Activated T-helper 2 cell treated with anti-CD3 and anti-CD28 coated beads, Interferon-gamma antibody, Interleukin-2, Interleukin-4, amounts not matched to agents 10 μg/mL and 5 μg/mL and 100 μg/mL, durations not matched to agents 14 hours and 24 hours and 36 hours (primary cell): ENCODE results near the gene HASPIN. TPM values are rescaled to one million over a fixed set of nuclear protein-coding genes. Genes with fewer than 3 reads are reported as not detected.
"Not testable (repeated sequence)": the region's sequence is repeated elsewhere in the genome, so short reads cannot be mapped to it uniquely, and the experiment has no call there.

Source experiments
- DNase-seq: peaks from one replicate; pipeline ENCODE4 v3.0.0; 2021; ENCODE audit warnings: low spot score
- H3K27ac Mint-ChIP-seq: one replicate; pipeline ENCODE4 v1.8.0; 2021; ENCODE audit warnings: mixed read lengths
- H3K27me3 Mint-ChIP-seq: one replicate; pipeline ENCODE4 v1.8.0; 2021; ENCODE audit warnings: low read depth, mixed read lengths
- H3K36me3 Mint-ChIP-seq: one replicate; pipeline ENCODE4 v1.8.0; 2021; ENCODE audit warnings: low read depth, mixed read lengths
- H3K4me1 Mint-ChIP-seq: one replicate; pipeline ENCODE4 v1.8.0; 2021; ENCODE audit warnings: low read depth, mixed read lengths
- H3K4me3 Mint-ChIP-seq: one replicate; pipeline ENCODE4 v1.8.0; 2021; ENCODE audit warnings: low read depth, mild to moderate bottlenecking, moderate library complexity, mixed read lengths
- H3K9me3 Mint-ChIP-seq: one replicate; pipeline ENCODE4 v1.8.0; 2021; ENCODE audit warnings: mixed read lengths
- intact Hi-C: fragments of 100-400 bp; cut with micrococcal nuclease; formaldehyde crosslinking; loops from one replicate; pipeline ENCODE4 v1.15.1; 2023
- total RNA-seq: library from RNA; stranded (reverse); gene quantifications from 2 replicates; pipeline ENCODE4 v1.2.3, GENCODE V29; 2022

Gene HASPIN
- total RNA-seq, 1 donor from 2014 or later = 23.4 TPM

GRCh38 chr17:3704931-3705717 is 18.6 kb upstream of the HASPIN start:
- no peaks in the 10 kb centered on the region for H3K27me3 Mint-ChIP-seq
- no peak overlapping the region for H3K4me3 Mint-ChIP-seq
- peaks cover 3% of the 10 kb centered on the region for H3K9me3 Mint-ChIP-seq
- H3K4me1 Mint-ChIP-seq = peaks cover 19% of the 10 kb centered on the region
- intact Hi-C loops = no loop called here
- H3K27ac Mint-ChIP-seq = no peak overlapping the region
- no peak for DNase-seq
- H3K36me3 Mint-ChIP-seq = peaks cover 56% of the 10 kb centered on the region

GRCh38 chr17:3705718-3705984 is 18.1 kb upstream of the HASPIN start:
- H3K9me3 Mint-ChIP-seq, H3K27me3 Mint-ChIP-seq, H3K4me3 Mint-ChIP-seq, H3K27ac Mint-ChIP-seq, intact Hi-C loops, DNase-seq: not testable (repeated sequence)
- Mint-ChIP-seq H3K4me1 (peaks cover 22% of the 10 kb centered on the region), H3K36me3 (peaks cover 58% of the 10 kb centered on the region)

- intact Hi-C loops = no loop called here
- Mint-ChIP-seq H3K4me3 (no peak overlapping the region), H3K36me3 (peaks cover 61% of the 10 kb centered on the region), H3K9me3 (no peaks in the 10 kb centered on the region), H3K27me3 (no peaks in the 10 kb centered on the region), H3K4me1 (peaks cover 43% of the 10 kb centered on the region), H3K27ac (peak overlapping the region; percentile 44)
- DNase-seq = no peak
These were observed 15.3 kb upstream of the HASPIN start for GRCh38 chr17:3708366-3708765.

GRCh38 chr17:3710951-3711383 is 12.7 kb upstream of the HASPIN start:
- DNase-seq = peak; percentile 79
- no peaks in the 10 kb centered on the region for H3K27me3 Mint-ChIP-seq
- no peaks in the 10 kb centered on the region for H3K9me3 Mint-ChIP-seq
- peaks cover 51% of the 10 kb centered on the region for H3K4me1 Mint-ChIP-seq
- peak overlapping the region; percentile 86 for H3K27ac Mint-ChIP-seq
- peaks cover 63% of the 10 kb centered on the region for H3K36me3 Mint-ChIP-seq
- intact Hi-C loops = loop anchor here (1.0 to 5.0 kb wide), 5 partner anchors 12 to 86 kb away; partner anchors contain the start of gene HASPIN
- peak overlapping the region; percentile 50 for H3K4me3 Mint-ChIP-seq

GRCh38 chr17:3712811-3713463 is 10.8 kb upstream of the HASPIN start:
- intact Hi-C loops = loop anchor here (5.0 kb wide), 1 partner anchor 84 kb away; no protein-coding TSS in a partner anchor
- peaks cover 78% of the 10 kb centered on the region for H3K36me3 Mint-ChIP-seq
- DNase-seq = peak; percentile 25
- H3K4me1 Mint-ChIP-seq = peaks cover 63% of the 10 kb centered on the region
- H3K9me3 Mint-ChIP-seq = no peaks in the 10 kb centered on the region
- H3K4me3 Mint-ChIP-seq = peak overlapping the region; percentile 9
- no peaks in the 10 kb centered on the region for H3K27me3 Mint-ChIP-seq
- H3K27ac Mint-ChIP-seq = peak overlapping the region; percentile 71

GRCh38 chr17:3715296-3715695 is 8.4 kb upstream of the HASPIN start:
- H3K27ac Mint-ChIP-seq = peak overlapping the region; percentile 54

GRCh38 chr17:3718201-3718600 is 5.5 kb upstream of the HASPIN start:
- DNase-seq = no peak
- Mint-ChIP-seq H3K4me3 (peak overlapping the region; percentile 31), H3K36me3 (peaks cover 86% of the 10 kb centered on the region), H3K9me3 (no peaks in the 10 kb centered on the region), H3K27ac (peak overlapping the region; percentile 30), H3K27me3 (no peaks in the 10 kb centered on the region), H3K4me1 (peaks cover 56% of the 10 kb centered on the region)
- intact Hi-C loops = no loop called here

More at GRCh38 chr17:3715296-3715695, 8.4 kb upstream of the HASPIN start:
- H3K9me3 Mint-ChIP-seq = no peaks in the 10 kb centered on the region
- DNase-seq = no peak
- intact Hi-C loops = no loop called here
- no peaks in the 10 kb centered on the region for H3K27me3 Mint-ChIP-seq
- no peak overlapping the region for H3K4me3 Mint-ChIP-seq
- peaks cover 85% of the 10 kb centered on the region for H3K36me3 Mint-ChIP-seq
- H3K4me1 Mint-ChIP-seq = peaks cover 64% of the 10 kb centered on the region

GRCh38 chr17:3719265-3719664 is 4.4 kb upstream of the HASPIN start:
- Mint-ChIP-seq H3K4me3 (no peak overlapping the region), H3K9me3 (no peaks in the 10 kb centered on the region), H3K27me3 (no peaks in the 10 kb centered on the region), H3K4me1 (peaks cover 54% of the 10 kb centered on the region), H3K36me3 (peaks cover 83% of the 10 kb centered on the region), H3K27ac (no peak overlapping the region)
- DNase-seq = no peak
- intact Hi-C loops = no loop called here

- DNase-seq = no peak
- intact Hi-C loops = loop anchor here (1.0 to 5.0 kb wide), 3 partner anchors 11 to 105 kb away; no protein-coding TSS in a partner anchor
- H3K27ac Mint-ChIP-seq = peak overlapping the region; percentile 84
- no peaks in the 10 kb centered on the region for H3K9me3 Mint-ChIP-seq
- no peaks in the 10 kb centered on the region for H3K27me3 Mint-ChIP-seq
- peaks cover 77% of the 10 kb centered on the region for H3K36me3 Mint-ChIP-seq
- peaks cover 56% of the 10 kb centered on the region for H3K4me1 Mint-ChIP-seq
- H3K4me3 Mint-ChIP-seq = peak overlapping the region; percentile 95
These were observed 987 bp upstream of the HASPIN start for GRCh38 chr17:3722716-3723115.

GRCh38 chr17:3723188-3723555 is 531 bp upstream of the HASPIN start:
- Mint-ChIP-seq H3K36me3 (peaks cover 76% of the 10 kb centered on the region), H3K4me1 (peaks cover 54% of the 10 kb centered on the region), H3K9me3 (no peaks in the 10 kb centered on the region), H3K27me3 (no peaks in the 10 kb centered on the region), H3K4me3 (peak overlapping the region; percentile 95), H3K27ac (peak overlapping the region; percentile 84)
- intact Hi-C loops = loop anchor here (1.0 to 5.0 kb wide), 3 partner anchors 12 to 104 kb away; no protein-coding TSS in a partner anchor
- DNase-seq = no peak

GRCh38 chr17:3724378-3725077 is 825 bp downstream of the HASPIN start:
- Mint-ChIP-seq H3K27ac (peak overlapping the region; percentile 72), H3K36me3 (peaks cover 71% of the 10 kb centered on the region), H3K4me1 (peaks cover 52% of the 10 kb centered on the region), H3K4me3 (peak overlapping the region; percentile 95), H3K9me3 (no peaks in the 10 kb centered on the region), H3K27me3 (no peaks in the 10 kb centered on the region)
- DNase-seq = no peak
- intact Hi-C loops = loop anchor here (5.0 kb wide), 2 partner anchors 42 to 103 kb away; no protein-coding TSS in a partner anchor

- Mint-ChIP-seq H3K9me3 (no peaks in the 10 kb centered on the region), H3K4me1 (peaks cover 34% of the 10 kb centered on the region), H3K27ac (no peak overlapping the region), H3K4me3 (no peak overlapping the region), H3K36me3 (peaks cover 52% of the 10 kb centered on the region), H3K27me3 (no peaks in the 10 kb centered on the region)
- no peak for DNase-seq
- intact Hi-C loops = no loop called here
These were observed 3.3 kb downstream of the HASPIN start for GRCh38 chr17:3727041-3727440.
